Motor neuron (in vitro differentiated cells): ENCODE measurements around the gene ENDOD1. TPM values are rescaled to one million over a fixed set of nuclear protein-coding genes. Genes with fewer than 3 reads are reported as not detected.

Source experiments
- ATAC-seq, 8 experiments: fragments of 200-7000 bp; cut with Tn5 transposase; replicated peaks in 6 of 8; 2 replicates each; pipeline ENCODE4 v1.8.0; 2021; ENCODE audit warnings: mild to moderate bottlenecking in 8 of 8, moderate library complexity in 8 of 8
- H3K27ac ChIP-seq, 2 donors: fragments of 250-450 bp; sonication (Bioruptor Pico); 2 replicates each; pipeline ENCODE4 v1.9.0; 2021; ENCODE audit warnings: antibody characterized with exemption in 2 of 2, mild to moderate bottlenecking in 2 of 2, moderate library complexity in 1 of 2
- H3K4me1 ChIP-seq, 2 donors: fragments of 250-450 bp; sonication (Bioruptor Pico); replicated peaks in 1 of 2; 2 replicates each; pipeline ENCODE4 v1.6.1; 2021; ENCODE audit warnings: antibody characterized with exemption in 2 of 2, mild to moderate bottlenecking in 2 of 2, moderate library complexity in 1 of 2
- H3K4me3 ChIP-seq, 5 donors: fragments of 250-450 bp; sonication (Bioruptor Pico); 2 replicates each; pipeline ENCODE4 v1.9.0; 2021; ENCODE audit warnings: antibody characterized with exemption in 5 of 5, mild to moderate bottlenecking in 5 of 5, moderate library complexity in 4 of 5
- WGBS, 10 experiments: fragments of 450-650 bp; shearing (Covaris generic); methylation state at CpG; one replicate each; pipeline ENCODE4 v1.0.0; 2022; 5-methylcytosine and 5-hydroxymethylcytosine counted together
- in situ Hi-C, 9 experiments: fragments of 400-800 bp; cut with MboI; loops; one replicate each; pipeline ENCODE4 v1.15.0; 2021; ENCODE audit warnings: low sequenced_read_pairs in 9 of 9, low pct_unique_long_range_greater_than_20kb in 2 of 9; ENCODE audit not compliant: unreplicated experiment in 9 of 9
- total RNA-seq, 8 experiments: library from RNA; unstranded; fragments of 300-600 nt; gene quantifications; 2 replicates each; pipeline versions ENCODE4 v1.2.3 to v1.2.4, GENCODE V29; 2022

The ENDOD1 gene
- total RNA-seq, 8 experiments from 2014 or later: 6.2 to 65.2 (median 8.6) TPM

DNA sequence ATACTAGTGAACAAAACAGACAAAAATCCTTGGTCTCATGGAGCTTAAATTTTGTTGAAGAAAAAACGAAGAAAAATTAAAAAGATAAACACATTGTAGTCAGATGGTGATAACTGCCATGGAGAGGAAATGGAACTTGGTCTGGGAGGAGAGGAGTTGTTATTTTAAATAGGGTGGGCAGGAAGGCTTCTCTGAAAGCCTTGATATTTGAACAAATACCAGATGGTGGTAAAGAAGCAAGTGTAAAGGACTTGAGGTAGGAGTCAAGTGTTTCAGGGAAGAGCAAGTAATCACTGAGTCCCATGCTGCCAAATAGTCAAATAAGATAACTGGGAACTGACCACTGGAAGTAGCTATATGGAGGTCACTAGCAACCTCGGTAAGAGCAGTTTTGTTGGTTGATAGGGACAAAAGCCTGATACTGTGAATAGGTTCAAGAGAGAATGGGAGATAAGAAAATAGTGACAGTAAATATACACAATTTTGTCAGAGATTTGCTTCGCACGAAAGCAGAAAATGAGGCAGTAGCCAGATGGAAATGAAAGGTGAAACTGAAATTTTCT is 86.3 kb downstream of the ENDOD1 start:
- 53 to 100% (median 84%) methylated on average over 1 to 4 of the region's 4 CpGs for WGBS, 10 experiments
- no peak for ATAC-seq
- in situ Hi-C loops: no loop called here
- no peaks in the 10 kb centered on the region for H3K4me1 ChIP-seq
- H3K27ac ChIP-seq: no peak overlapping the region
- H3K4me3 ChIP-seq: no peak overlapping the region

Other genes starting within 250 kb of the ENDOD1 start
- gene CWC15, start 116.3 kb upstream of the ENDOD1 start, total RNA-seq: 10 to 100 TPM; 43.7 to 77.1 (median 60.1) TPM
- gene KDM4D, start 116.1 kb upstream of the ENDOD1 start, total RNA-seq: 1 to 10 TPM in 7 of 8 experiments, under 1 TPM in 1; 0.97 to 3.9 (median 2.3) TPM
- gene KDM4E, start 64.6 kb upstream of the ENDOD1 start, total RNA-seq: under 1 TPM in 7 of 8 experiments, not detected in 1; 0.05 to 0.28 (median 0.18) TPM
- under 1 TPM in 4 of 8 experiments, not detected in 4; 0.05 to 0.47 (median 0.18) TPM for gene KDM4F, start 40.4 kb upstream of the ENDOD1 start, total RNA-seq
- gene SRSF8, start 22.9 kb upstream of the ENDOD1 start, total RNA-seq: 10 to 100 TPM; 33.3 to 48.8 (median 37.5) TPM
- 100 to 1,000 TPM in 3 of 8 experiments, 10 to 100 TPM in 5; 21.6 to 305 (median 82.1) TPM for gene SESN3, start 141.4 kb downstream of the ENDOD1 start, total RNA-seq